ENCODE results near the gene DLX4.

GRCh38 chr17:49952209-49952911, 16.6 kb upstream of the DLX4 start:
- no peak for TF ChIP-seq POLR2AphosphoS5 (IDR thresholded peaks at IDR 0.05)
- TF ChIP-seq POLR2A (IDR thresholded peaks at IDR 0.05) = no peak
- TF ChIP-seq, protein P1, sequence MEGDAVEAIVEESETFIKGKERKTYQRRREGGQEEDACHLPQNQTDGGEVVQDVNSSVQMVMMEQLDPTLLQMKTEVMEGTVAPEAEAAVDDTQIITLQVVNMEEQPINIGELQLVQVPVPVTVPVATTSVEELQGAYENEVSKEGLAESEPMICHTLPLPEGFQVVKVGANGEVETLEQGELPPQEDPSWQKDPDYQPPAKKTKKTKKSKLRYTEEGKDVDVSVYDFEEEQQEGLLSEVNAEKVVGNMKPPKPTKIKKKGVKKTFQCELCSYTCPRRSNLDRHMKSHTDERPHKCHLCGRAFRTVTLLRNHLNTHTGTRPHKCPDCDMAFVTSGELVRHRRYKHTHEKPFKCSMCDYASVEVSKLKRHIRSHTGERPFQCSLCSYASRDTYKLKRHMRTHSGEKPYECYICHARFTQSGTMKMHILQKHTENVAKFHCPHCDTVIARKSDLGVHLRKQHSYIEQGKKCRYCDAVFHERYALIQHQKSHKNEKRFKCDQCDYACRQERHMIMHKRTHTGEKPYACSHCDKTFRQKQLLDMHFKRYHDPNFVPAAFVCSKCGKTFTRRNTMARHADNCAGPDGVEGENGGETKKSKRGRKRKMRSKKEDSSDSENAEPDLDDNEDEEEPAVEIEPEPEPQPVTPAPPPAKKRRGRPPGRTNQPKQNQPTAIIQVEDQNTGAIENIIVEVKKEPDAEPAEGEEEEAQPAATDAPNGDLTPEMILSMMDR (IDR thresholded peaks at IDR 0.05) = peak; percentile 28 to 72 (median 62)
- TF ChIP-seq EP300 (IDR thresholded peaks at IDR 0.05) = no peak
